Liver (tissue), 9 donors: Measurements from ENCODE around the gene KIF26B. TPM values are rescaled to one million over a fixed set of nuclear protein-coding genes. Genes with fewer than 3 reads are reported as not detected.

ENCODE experiments used
- DNase-seq: peaks from one replicate; pipeline ENCODE4 v3.0.0-alpha.2; 2017; ENCODE audit warnings: low spot score
- H3K27ac ChIP-seq, 2 donors: one replicate each; pipeline ENCODE4 v1.7.0; 2013; ENCODE audit warnings: inconsistent platforms in 2 of 2, low read length in 2 of 2, control low read depth in 1 of 2, low read depth in 1 of 2, mild to moderate bottlenecking in 1 of 2
- H3K27me3 ChIP-seq, 4 donors: one replicate each; pipeline versions ENCODE4 v1.6.1 to v1.7.0; 2013; ENCODE audit warnings: low read length in 3 of 4, inconsistent platforms in 1 of 4, mild to moderate bottlenecking in 1 of 4, moderate library complexity in 1 of 4; ENCODE audit not compliant: control insufficient read depth in 4 of 4, insufficient read depth in 4 of 4
- H3K36me3 ChIP-seq, 4 donors: one replicate each; pipeline versions ENCODE4 v1.6.1 to v1.7.0; 2013; ENCODE audit warnings: low read length in 3 of 4, mild to moderate bottlenecking in 3 of 4, low read depth in 1 of 4, moderate library complexity in 1 of 4; ENCODE audit not compliant: control insufficient read depth in 4 of 4, insufficient read depth in 3 of 4
- H3K4me1 ChIP-seq, 4 donors: one replicate each; pipeline versions ENCODE4 v1.6.1 to v1.7.0; 2013; ENCODE audit warnings: low read length in 3 of 4, mild to moderate bottlenecking in 3 of 4, moderate library complexity in 1 of 4; ENCODE audit not compliant: control insufficient read depth in 4 of 4, insufficient read depth in 4 of 4
- H3K4me3 ChIP-seq, 3 donors: one replicate each; pipeline versions ENCODE4 v1.6.1 to v1.7.0; 2013; ENCODE audit warnings: low read length in 3 of 3, control low read depth in 1 of 3, low read depth in 1 of 3, mild to moderate bottlenecking in 1 of 3
- H3K9ac ChIP-seq, 2 donors: one replicate each; pipeline ENCODE4 v1.7.0; 2013; ENCODE audit warnings: low read length in 2 of 2, mild to moderate bottlenecking in 2 of 2, moderate library complexity in 2 of 2, control low read depth in 1 of 2, low read depth in 1 of 2
- H3K9me3 ChIP-seq, 4 donors: one replicate each; pipeline versions ENCODE4 v1.6.1 to v1.7.0; 2013; ENCODE audit warnings: low read length in 3 of 4; ENCODE audit not compliant: control insufficient read depth in 4 of 4
- EGR1 ChIP-seq, 2 donors: IDR thresholded peaks; 2 replicates each; pipeline ENCODE4 v1.6.1; 2016 to 2018; ENCODE audit warnings: antibody characterized with exemption in 2 of 2, low read depth in 2 of 2
- FOXA1 ChIP-seq: IDR thresholded peaks from 2 replicates; pipeline ENCODE4 v1.6.1; 2016; ENCODE audit warnings: antibody characterized with exemption
- FOXA2 ChIP-seq: IDR thresholded peaks from 2 replicates; pipeline ENCODE4 v1.6.1; 2016; ENCODE audit warnings: antibody characterized with exemption
- GABPA ChIP-seq, 2 donors: IDR thresholded peaks in 1 of 2; conservative IDR thresholded peaks in 1 of 2; 2 replicates each; pipeline ENCODE4 v1.6.1; 2016; ENCODE audit warnings: antibody characterized with exemption in 2 of 2, mild to moderate bottlenecking in 1 of 2, moderate library complexity in 1 of 2
- HNF4A ChIP-seq, 2 donors: conservative IDR thresholded peaks; 2 replicates each; pipeline ENCODE4 v1.6.1; 2016; ENCODE audit warnings: antibody characterized with exemption in 2 of 2, mild to moderate bottlenecking in 2 of 2
- HNF4G ChIP-seq: IDR thresholded peaks from 2 replicates; pipeline ENCODE4 v1.6.1; 2016; ENCODE audit warnings: antibody characterized with exemption
- JUND ChIP-seq, 2 donors: IDR thresholded peaks; 2 replicates each; pipeline ENCODE4 v1.6.1; 2016; ENCODE audit warnings: antibody characterized with exemption in 2 of 2
- NR2F2 ChIP-seq: IDR thresholded peaks from 2 replicates; pipeline ENCODE4 v1.6.1; 2016; ENCODE audit warnings: antibody characterized with exemption
- RAD21 ChIP-seq, 2 donors: IDR thresholded peaks; 2 replicates each; pipeline ENCODE4 v1.6.1; 2016; ENCODE audit warnings: antibody characterized with exemption in 2 of 2, mild to moderate bottlenecking in 2 of 2
- RXRA ChIP-seq, 2 donors: IDR thresholded peaks; 2 replicates each; pipeline ENCODE4 v1.6.1; 2017 to 2018; ENCODE audit warnings: antibody characterized with exemption in 2 of 2, mild to moderate bottlenecking in 1 of 2
- SP1 ChIP-seq: IDR thresholded peaks from 2 replicates; pipeline ENCODE4 v1.6.1; 2018; ENCODE audit warnings: antibody characterized with exemption, mild to moderate bottlenecking
- TAF1 ChIP-seq: conservative IDR thresholded peaks from 2 replicates; pipeline ENCODE4 v1.6.1; 2016; ENCODE audit warnings: antibody characterized with exemption, mild to moderate bottlenecking
- YY1 ChIP-seq: IDR thresholded peaks from 2 replicates; pipeline ENCODE4 v1.6.1; 2016; ENCODE audit warnings: antibody characterized with exemption, mild to moderate bottlenecking
- WGBS: extraction: QIAGEN DNeasy Blood & Tissue Kit; methylation state at CpG from one replicate; pipeline ENCODE4 v1.1.7; 2013; 5-methylcytosine and 5-hydroxymethylcytosine counted together
- polyA plus RNA-seq, 2 donors: library from polyadenylated mRNA; stranded (reverse) in 1 of 2; unstranded in 1 of 2; fragments of 200-250 nt in 1 of 2; fragments of >200 nt in 1 of 2; fragmentation: Nextera tagmentation in 1 of 2; extraction: Ambion mirVana in 1 of 2; gene quantifications; one replicate each; pipeline versions ENCODE4 v1.2.1 to v1.2.3, GENCODE V29; 2013 to 2015
- total RNA-seq, 2 donors: library from RNA; depleted of rRNA; stranded (reverse); fragments of >200 nt; gene quantifications; one replicate each; pipeline ENCODE4 v1.2.3, GENCODE V29; 2014
- TF ChIP-seq, protein P1 (sequence below): fragments of 150-350 bp; IDR thresholded peaks from 2 replicates; pipeline ENCODE4 v1.5.1; 2017; ENCODE audit warnings: improper control_type of control experiment, low read depth, low read length; ENCODE audit not compliant: missing input control
- TF ChIP-seq, protein P2 (sequence below): IDR thresholded peaks from 2 replicates; pipeline ENCODE4 v1.6.1; 2016; ENCODE audit warnings: antibody characterized with exemption, mild to moderate bottlenecking
- TF ChIP-seq, protein P3 (sequence below): IDR thresholded peaks from 2 replicates; pipeline ENCODE4 v1.6.1; 2016; ENCODE audit warnings: antibody characterized with exemption
- TF ChIP-seq, protein P4 (sequence below): IDR thresholded peaks from 2 replicates; pipeline ENCODE4 v1.6.1; 2016; ENCODE audit warnings: antibody characterized with exemption
- TF ChIP-seq, protein P5 (sequence below): IDR thresholded peaks from 2 replicates; pipeline ENCODE4 v1.6.1; 2016; ENCODE audit warnings: antibody characterized with exemption
- donor health status: healthy.
- donor health status: healthy.
- donor health status: healthy.
- donor health status: healthy.
- donor health status: healthy.

Gene KIF26B
- total and polyA plus RNA-seq, 4 donors, result 0.10 to 1.7 (median 0.34) TPM

DNA sequence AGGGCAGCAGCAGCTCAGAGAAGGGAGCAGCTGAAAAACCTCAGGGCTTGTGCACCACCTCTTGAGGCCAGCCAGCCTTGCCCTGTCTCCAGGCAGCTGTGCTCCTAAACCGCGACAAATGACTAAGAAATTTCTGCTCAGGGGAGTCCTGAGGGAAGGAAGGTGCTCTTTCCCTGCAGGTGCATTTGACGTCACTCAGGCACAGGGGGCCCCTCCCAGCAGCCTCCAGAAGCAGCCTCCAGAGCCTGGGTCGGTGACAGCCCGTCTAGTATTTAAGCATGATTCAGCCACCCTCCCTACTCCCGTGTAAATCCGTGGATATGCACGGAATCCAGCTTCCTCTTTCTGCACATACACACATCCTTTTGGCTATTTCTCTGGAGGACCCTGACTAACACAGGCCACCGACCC is 560.5 kb downstream of the KIF26B start:
- no peaks in the 10 kb centered on the region for H3K27me3 ChIP-seq
- H3K9ac ChIP-seq, result no peak overlapping the region
- H3K9me3 ChIP-seq, result no peaks in the 10 kb centered on the region
- no peaks in the 10 kb centered on the region for H3K36me3 ChIP-seq
- H3K4me3 ChIP-seq, result no peak overlapping the region
- TF ChIP-seq, protein P1, sequence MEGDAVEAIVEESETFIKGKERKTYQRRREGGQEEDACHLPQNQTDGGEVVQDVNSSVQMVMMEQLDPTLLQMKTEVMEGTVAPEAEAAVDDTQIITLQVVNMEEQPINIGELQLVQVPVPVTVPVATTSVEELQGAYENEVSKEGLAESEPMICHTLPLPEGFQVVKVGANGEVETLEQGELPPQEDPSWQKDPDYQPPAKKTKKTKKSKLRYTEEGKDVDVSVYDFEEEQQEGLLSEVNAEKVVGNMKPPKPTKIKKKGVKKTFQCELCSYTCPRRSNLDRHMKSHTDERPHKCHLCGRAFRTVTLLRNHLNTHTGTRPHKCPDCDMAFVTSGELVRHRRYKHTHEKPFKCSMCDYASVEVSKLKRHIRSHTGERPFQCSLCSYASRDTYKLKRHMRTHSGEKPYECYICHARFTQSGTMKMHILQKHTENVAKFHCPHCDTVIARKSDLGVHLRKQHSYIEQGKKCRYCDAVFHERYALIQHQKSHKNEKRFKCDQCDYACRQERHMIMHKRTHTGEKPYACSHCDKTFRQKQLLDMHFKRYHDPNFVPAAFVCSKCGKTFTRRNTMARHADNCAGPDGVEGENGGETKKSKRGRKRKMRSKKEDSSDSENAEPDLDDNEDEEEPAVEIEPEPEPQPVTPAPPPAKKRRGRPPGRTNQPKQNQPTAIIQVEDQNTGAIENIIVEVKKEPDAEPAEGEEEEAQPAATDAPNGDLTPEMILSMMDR, result no peak
- TF ChIP-seq FOXA1, result no peak
- no peak for TF ChIP-seq RXRA (IDR thresholded peaks at IDR 0.05)
- TF ChIP-seq HNF4A (conservative IDR thresholded peaks at IDR 0.05), result no peak
- TF ChIP-seq, protein P2, sequence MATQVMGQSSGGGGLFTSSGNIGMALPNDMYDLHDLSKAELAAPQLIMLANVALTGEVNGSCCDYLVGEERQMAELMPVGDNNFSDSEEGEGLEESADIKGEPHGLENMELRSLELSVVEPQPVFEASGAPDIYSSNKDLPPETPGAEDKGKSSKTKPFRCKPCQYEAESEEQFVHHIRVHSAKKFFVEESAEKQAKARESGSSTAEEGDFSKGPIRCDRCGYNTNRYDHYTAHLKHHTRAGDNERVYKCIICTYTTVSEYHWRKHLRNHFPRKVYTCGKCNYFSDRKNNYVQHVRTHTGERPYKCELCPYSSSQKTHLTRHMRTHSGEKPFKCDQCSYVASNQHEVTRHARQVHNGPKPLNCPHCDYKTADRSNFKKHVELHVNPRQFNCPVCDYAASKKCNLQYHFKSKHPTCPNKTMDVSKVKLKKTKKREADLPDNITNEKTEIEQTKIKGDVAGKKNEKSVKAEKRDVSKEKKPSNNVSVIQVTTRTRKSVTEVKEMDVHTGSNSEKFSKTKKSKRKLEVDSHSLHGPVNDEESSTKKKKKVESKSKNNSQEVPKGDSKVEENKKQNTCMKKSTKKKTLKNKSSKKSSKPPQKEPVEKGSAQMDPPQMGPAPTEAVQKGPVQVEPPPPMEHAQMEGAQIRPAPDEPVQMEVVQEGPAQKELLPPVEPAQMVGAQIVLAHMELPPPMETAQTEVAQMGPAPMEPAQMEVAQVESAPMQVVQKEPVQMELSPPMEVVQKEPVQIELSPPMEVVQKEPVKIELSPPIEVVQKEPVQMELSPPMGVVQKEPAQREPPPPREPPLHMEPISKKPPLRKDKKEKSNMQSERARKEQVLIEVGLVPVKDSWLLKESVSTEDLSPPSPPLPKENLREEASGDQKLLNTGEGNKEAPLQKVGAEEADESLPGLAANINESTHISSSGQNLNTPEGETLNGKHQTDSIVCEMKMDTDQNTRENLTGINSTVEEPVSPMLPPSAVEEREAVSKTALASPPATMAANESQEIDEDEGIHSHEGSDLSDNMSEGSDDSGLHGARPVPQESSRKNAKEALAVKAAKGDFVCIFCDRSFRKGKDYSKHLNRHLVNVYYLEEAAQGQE, result no peak
- no peak for TF ChIP-seq SP1
- no peak for TF ChIP-seq GABPA (IDR thresholded peaks at IDR 0.05 in 1 of 2, conservative IDR thresholded peaks at IDR 0.05 in 1 of 2)
- TF ChIP-seq NR2F2, result no peak
- TF ChIP-seq, protein P3, sequence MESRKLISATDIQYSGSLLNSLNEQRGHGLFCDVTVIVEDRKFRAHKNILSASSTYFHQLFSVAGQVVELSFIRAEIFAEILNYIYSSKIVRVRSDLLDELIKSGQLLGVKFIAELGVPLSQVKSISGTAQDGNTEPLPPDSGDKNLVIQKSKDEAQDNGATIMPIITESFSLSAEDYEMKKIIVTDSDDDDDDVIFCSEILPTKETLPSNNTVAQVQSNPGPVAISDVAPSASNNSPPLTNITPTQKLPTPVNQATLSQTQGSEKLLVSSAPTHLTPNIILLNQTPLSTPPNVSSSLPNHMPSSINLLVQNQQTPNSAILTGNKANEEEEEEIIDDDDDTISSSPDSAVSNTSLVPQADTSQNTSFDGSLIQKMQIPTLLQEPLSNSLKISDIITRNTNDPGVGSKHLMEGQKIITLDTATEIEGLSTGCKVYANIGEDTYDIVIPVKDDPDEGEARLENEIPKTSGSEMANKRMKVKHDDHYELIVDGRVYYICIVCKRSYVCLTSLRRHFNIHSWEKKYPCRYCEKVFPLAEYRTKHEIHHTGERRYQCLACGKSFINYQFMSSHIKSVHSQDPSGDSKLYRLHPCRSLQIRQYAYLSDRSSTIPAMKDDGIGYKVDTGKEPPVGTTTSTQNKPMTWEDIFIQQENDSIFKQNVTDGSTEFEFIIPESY, result no peak
- TF ChIP-seq JUND (IDR thresholded peaks at IDR 0.05), result no peak
- TF ChIP-seq TAF1, result no peak
- no peak for TF ChIP-seq EGR1 (IDR thresholded peaks at IDR 0.05; ENCODE audit: low read depth in 2 of 2)
- TF ChIP-seq YY1, result no peak
- TF ChIP-seq, protein P4, sequence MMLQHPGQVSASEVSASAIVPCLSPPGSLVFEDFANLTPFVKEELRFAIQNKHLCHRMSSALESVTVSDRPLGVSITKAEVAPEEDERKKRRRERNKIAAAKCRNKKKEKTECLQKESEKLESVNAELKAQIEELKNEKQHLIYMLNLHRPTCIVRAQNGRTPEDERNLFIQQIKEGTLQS, result no peak
- no peak for TF ChIP-seq HNF4G
- no peak for TF ChIP-seq RAD21 (IDR thresholded peaks at IDR 0.05)
- TF ChIP-seq, protein P5, sequence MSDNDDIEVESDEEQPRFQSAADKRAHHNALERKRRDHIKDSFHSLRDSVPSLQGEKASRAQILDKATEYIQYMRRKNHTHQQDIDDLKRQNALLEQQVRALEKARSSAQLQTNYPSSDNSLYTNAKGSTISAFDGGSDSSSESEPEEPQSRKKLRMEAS, result no peak
- no peak for TF ChIP-seq FOXA2
- no peak for DNase-seq
- H3K27ac ChIP-seq, result no peak overlapping the region
- 65% methylated on average over 9 of the region's 9 CpGs for WGBS
- H3K4me1 ChIP-seq, result no peaks in the 10 kb centered on the region

DNA sequence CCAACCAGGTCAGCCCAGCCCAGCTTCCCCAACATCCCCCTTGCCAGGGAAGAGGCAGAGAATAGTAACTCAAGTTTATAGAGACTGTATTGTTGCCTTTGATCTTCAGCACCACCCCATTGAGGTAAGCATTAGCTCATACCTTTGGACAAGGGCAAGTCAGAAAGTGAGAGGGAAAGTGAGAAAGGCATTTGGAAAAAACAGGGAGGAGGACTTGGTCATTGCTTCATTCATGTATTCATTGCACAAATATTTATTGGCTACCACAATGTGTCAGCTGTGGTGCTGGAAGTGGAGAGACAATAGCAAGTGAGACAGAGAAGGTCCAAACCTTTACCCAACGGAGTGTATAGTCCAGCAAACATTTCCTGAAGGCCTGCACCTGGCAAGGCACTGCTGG is 561.2 kb downstream of the KIF26B start:
- 77% methylated on average over 1 of the region's 1 CpG for WGBS

More for the DNA sequence above, 561.2 kb downstream of the KIF26B start:
- Histone ChIP-seq H3K9ac (no peak overlapping the region), H3K9me3 (no peaks in the 10 kb centered on the region), H3K4me1 (no peaks in the 10 kb centered on the region), H3K27me3 (no peaks in the 10 kb centered on the region), H3K27ac (no peak overlapping the region), H3K4me3 (no peak overlapping the region), H3K36me3 (no peaks in the 10 kb centered on the region)
- DNase-seq, result no peak
- TF ChIP-seq HNF4A (conservative IDR thresholded peaks at IDR 0.05), result no peak
